Endothelial cell of hepatic sinusoid (primary cell): ENCODE results near the gene SET.

Experiments
- in situ Hi-C: cut with HindIII; loops from 2 replicates; pipeline ENCODE4 v1.10.0; 2017; ENCODE audit warnings: low sequenced_read_pairs

The SET gene

DNA sequence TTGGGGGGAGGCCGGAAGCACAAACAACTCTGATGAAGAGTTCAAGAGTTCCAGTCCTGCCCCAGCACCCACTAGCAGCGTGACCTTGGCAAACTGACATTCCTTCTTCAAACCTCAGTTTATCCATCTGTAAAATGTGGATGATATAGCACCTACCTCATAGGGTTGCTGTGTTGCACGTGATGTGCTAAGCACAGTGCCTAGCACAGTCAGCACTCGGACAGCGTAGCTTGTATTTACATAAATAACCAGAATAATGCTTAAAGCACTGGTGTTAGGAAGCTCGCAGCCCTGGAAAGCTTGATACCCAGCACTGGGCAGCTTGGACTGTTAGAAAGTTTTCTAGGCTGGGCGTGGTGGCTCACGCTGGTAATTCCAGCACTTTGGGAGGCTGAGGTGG lies 18.4 kb downstream of the SET start:
- in situ Hi-C loops: no loop called here

DNA sequence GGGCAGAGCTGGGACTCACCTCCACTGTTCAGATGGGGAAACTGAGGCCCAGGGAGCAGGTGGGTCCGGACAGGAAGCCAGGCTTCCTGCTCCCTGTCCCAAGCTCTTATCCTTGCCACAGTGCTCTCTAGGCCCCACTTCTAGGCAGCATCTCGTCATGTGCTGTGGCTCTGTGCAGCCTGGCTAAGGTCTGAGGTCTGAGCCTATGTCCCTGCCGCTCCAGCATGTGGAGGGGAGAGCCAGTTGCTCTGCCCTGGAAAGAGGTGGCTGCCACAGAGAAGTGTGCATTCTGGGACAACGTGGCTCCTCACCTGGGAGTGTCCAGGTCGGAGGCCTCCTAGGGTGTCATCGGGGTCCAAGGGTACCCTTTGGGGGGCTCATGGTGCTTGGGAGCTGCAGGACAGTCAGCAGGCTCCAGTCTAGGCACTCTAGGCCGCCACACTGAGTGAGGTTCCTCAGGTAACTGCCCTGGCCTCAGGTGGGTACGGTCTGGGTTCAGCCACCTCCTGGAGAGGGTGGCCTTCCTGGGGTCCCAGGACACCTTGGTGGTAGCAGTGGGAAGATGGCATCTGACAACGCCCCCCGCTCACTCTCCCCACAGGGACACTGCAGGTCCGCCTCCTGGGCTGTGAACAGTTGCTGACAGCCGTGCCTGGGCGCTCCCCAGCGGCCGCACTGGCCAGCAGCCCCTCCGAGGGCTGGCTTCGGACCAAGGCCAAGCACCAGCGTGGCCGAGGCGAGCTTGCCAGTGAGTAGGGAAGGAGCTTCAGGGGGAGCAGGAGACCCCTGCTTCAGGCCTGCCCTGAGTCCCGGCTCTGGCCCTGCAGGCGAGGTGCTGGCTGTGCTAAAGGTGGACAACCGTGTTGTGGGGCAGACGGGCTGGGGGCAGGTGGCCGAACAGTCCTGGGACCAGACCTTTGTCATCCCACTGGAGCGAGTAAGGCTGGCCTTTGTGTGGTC lies 23.7 kb downstream of the SET start:
- in situ Hi-C loops: no loop called here

DNA sequence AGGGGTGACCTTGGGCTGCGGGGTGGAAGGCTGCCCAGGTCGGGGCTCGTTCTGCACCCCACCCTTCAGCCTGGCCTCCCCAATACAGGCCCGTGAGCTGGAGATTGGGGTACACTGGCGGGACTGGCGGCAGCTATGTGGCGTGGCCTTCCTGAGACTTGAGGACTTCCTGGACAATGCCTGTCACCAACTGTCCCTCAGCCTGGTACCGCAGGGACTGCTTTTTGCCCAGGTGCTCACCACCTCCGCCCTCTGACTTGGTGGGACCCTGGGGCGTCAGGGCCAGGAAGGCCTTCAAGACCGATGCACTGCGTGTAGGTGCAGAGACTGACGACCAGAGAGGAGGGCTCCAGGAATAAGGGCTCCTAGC lies 24.4 kb downstream of the SET start:
- in situ Hi-C loops: no loop called here

GRCh38 chr9:128713941-128714573 lies 25.0 kb downstream of the SET start:
- in situ Hi-C loops: no loop called here

GRCh38 chr9:128714586-128715435 lies 25.8 kb downstream of the SET start:
- in situ Hi-C loops: no loop called here

DNA sequence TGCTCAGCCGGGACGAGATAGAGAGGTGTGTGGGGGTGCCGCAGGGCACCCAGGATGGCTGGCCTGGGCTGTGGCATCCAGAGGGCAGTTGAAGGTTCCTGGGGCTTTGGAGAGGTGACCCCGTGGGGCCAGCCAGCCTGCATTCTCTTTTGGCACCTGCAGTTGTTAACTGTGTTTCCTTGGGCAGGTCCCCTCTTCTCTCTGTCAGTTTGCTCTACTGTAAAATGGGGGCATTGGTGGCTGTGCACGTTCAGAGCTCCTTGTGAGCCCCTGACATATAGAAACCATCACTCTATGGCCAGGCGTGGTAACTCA lies 26.4 kb downstream of the SET start:
- in situ Hi-C loops: no loop called here

GRCh38 chr9:128716581-128717254 lies 27.7 kb downstream of the SET start:
- in situ Hi-C loops: no loop called here

DNA sequence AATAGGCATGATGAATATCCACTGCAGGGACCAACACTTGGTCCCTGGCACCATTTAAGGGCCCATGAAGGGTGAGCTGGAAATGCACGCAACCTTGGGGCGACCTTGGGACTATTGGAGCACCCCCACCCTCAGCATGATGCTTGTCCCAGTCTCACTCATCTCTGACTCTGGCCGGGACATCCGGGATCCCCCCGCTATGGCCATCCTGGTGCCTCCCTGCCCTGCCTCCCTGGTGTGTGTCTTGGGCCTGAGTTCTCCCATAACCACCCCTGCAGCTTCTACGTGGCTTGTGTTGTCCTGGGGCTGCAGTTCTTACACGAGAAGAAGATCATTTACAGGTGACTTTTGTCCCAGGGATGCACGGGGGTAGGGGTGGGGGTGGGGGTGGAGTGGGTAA lies 29.0 kb downstream of the SET start:
- in situ Hi-C loops: no loop called here

- in situ Hi-C loops: no loop called here
Observed at GRCh38 chr9:128718475-128718874, 29.5 kb downstream of the SET start.

DNA sequence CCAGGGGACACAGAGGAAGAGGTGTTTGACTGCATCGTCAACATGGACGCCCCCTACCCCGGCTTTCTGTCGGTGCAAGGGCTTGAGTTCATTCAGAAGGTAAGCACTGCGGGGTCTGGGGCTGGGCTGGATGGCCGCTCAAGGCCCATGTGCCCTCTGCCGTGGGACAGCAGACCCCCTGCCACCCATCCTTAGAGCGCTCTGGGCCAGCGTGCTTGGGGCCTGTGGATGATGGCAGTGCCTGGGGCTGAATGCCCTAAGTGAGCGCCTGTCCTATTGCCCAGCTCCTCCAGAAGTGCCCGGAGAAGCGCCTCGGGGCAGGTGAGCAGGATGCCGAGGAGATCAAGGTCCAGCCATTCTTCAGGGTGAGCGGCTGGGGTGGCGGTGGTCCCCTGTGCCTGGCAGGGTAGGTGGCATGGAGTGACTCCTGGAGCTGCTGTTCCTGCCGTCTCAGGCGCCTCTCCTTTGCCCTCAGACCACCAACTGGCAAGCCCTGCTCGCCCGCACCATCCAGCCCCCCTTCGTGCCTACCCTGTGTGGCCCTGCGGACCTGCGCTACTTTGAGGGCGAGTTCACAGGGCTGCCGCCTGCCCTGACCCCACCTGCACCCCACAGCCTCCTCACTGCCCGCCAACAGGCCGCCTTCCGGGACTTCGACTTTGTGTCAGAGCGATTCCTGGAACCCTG lies 31.0 kb downstream of the SET start:
- in situ Hi-C loops: no loop called here

DNA sequence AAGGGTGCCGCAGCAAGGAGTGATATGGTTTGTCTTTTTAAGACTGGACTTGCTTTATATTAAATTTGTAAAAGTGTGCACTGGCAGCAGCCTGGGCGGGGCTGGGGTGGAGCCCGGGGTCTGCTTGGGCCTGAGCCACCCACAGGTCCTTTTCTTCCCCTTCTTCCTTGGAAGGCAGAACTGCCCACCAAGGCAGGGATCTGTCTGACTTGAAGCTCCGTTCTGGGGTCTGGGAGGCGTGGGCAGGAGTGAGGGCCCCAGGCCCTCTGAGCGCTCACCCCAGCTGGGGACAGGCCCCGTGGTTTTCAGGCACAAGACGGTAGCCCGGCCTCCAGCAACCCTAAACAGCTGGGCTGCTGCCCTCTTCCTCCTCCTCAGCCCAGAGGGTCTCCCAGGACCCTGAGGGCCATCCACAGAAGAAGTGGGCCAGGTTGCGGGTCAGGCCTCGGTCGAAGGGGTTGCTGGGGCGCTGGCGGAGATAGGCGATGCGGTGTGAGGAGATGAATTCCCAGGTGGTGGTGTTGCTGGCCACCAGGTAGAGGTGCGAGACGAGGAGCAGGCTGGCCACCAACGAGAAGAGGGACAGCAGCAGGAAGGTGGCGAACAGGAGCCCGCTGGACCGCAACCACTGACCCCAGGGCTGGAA lies 31.9 kb downstream of the SET start:
- in situ Hi-C loops: no loop called here

GRCh38 chr9:128721487-128722010 lies 32.5 kb downstream of the SET start:
- in situ Hi-C loops: no loop called here

- in situ Hi-C loops: no loop called here
Observed at GRCh38 chr9:128722380-128723351, 33.6 kb downstream of the SET start.

- in situ Hi-C loops: no loop called here
Observed at GRCh38 chr9:128723352-128723865, 34.4 kb downstream of the SET start.

GRCh38 chr9:128723866-128724743 lies 35.1 kb downstream of the SET start, which contains the start of gene ZDHHC12:
Gene ZDHHC12, minus strand, starts transcription at chr9:128724127. Its CDS starts 34 bp downstream, at chr9:128724093.
- in situ Hi-C loops: no loop called here

DNA sequence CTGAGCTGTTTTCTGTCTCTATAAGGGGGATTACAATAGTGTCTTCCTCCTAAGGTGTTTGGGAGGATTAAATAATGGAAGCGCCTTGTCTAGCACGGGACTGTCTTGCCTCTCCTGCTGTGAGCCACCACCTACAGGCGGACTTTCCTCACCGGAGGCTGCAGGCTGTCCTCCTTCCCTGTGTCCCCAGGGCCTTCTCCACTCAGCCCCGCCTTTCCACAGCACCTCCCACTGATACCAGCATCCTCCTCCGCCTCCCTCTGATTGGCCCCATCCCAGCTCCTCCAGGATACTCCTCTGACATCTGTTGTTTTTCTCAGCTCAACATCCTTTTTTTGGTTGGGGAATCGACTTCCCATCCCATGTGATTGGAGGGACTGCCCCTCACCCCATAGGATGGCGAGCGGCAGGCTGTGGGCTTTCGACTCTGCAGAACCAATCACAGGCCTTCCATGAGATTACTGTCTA lies 35.8 kb downstream of the SET start:
- in situ Hi-C loops: loop anchor here (5.0 kb wide), 2 partner anchors 32 to 83 kb away; no protein-coding TSS in a partner anchor
